ENCODE results near the gene C2CD4D. TPM values are rescaled to one million over a fixed set of nuclear protein-coding genes. Genes with fewer than 3 reads are reported as not detected.
"Not testable (repeated sequence)": the region's sequence is repeated elsewhere in the genome, so short reads cannot be mapped to it uniquely, and the experiment has no call there.

Gene C2CD4D
- total RNA-seq, 1 experiment from 2014 or later, result 0.79 TPM

GRCh38 chr1:151855933-151856332 is 16.3 kb upstream of the C2CD4D start:
- H2AFZ ChIP-seq (ENCODE audit: low read length), result no peak overlapping the region
- H2BK120ac ChIP-seq (ENCODE audit: low read depth, low read length, poor library complexity, severe bottlenecking), result no peak overlapping the region
- H3K14ac ChIP-seq (ENCODE audit: insufficient read depth, low read length), result no peak overlapping the region
- TF ChIP-seq CTCF (conservative IDR thresholded peaks at IDR 0.05), result no peak
- H3K27me3 ChIP-seq (ENCODE audit: insufficient read depth, low read length), result peaks cover 25% of the 10 kb centered on the region; the same call in 1 of the 2 replicates
- H2AK5ac ChIP-seq (ENCODE audit: insufficient read length, low read length), result no peak overlapping the region
- no peak overlapping the region for H3K18ac ChIP-seq (ENCODE audit: insufficient read length, low read depth, low read length)
- Mint-ChIP-seq H3K27ac (no peak overlapping the region), H3K36me3 (ENCODE audit: insufficient read depth in 1 of 3, low read depth in 3 of 3) (no peaks in the 10 kb centered on the region), H3K4me3 (no peak overlapping the region), H3K27me3 (ENCODE audit: low read depth) (peaks cover 91% of the 10 kb centered on the region), H3K9me3 (no peaks in the 10 kb centered on the region), H3K4me1 (peaks cover 11 to 21% of the 10 kb centered on the region in 2 experiments)
- H3K4me2 ChIP-seq (ENCODE audit: insufficient read depth, insufficient read length, low read length), result no peak overlapping the region
- H4K5ac ChIP-seq (ENCODE audit: insufficient read length, low read depth, low read length), result no peak overlapping the region
- H3T11ph ChIP-seq (ENCODE audit: low read length), result no peak overlapping the region
- no peaks in the 10 kb centered on the region for H3K9me3 ChIP-seq (ENCODE audit: control insufficient read depth, low read depth, low read length)
- no peaks in the 10 kb centered on the region for H4K20me1 ChIP-seq (ENCODE audit: control insufficient read depth, insufficient read depth, insufficient read length)
- H3K27ac ChIP-seq (ENCODE audit: insufficient read length, low read depth, low read length), result no peak overlapping the region
- DNase-seq, result no peak
- H2BK12ac ChIP-seq (ENCODE audit: insufficient read length, low read depth, low read length), result no peak overlapping the region
- no peak overlapping the region for H3K4ac ChIP-seq (ENCODE audit: low read depth, low read length)
- no peak overlapping the region for H3K56ac ChIP-seq (ENCODE audit: insufficient read length, low read depth, low read length)
- no peaks in the 10 kb centered on the region for H3K79me2 ChIP-seq (ENCODE audit: insufficient read depth, low read length)
- no peaks in the 10 kb centered on the region for H3K79me1 ChIP-seq (ENCODE audit: insufficient read depth, low read depth, low read length, poor library complexity, severe bottlenecking)
- no CpG with 5 or more reads among the region's 4 CpGs for WGBS (ENCODE audit: extremely low coverage, insufficient read length, low lambda C conversion rate)
- no peaks in the 10 kb centered on the region; the same call in 1 of the 2 replicates for H3K4me1 ChIP-seq (ENCODE audit: insufficient read depth, low read length)
- H2BK20ac ChIP-seq (ENCODE audit: low read depth, low read length, poor library complexity, severe bottlenecking), result no peak overlapping the region
- no peak overlapping the region for H4K8ac ChIP-seq (replicated peaks; ENCODE audit: insufficient read length, low read depth, low read length)
- H2BK5ac ChIP-seq (ENCODE audit: insufficient read length, low read length), result no peak overlapping the region
- H3K23ac ChIP-seq (ENCODE audit: insufficient read length, low read depth, low read length), result no peak overlapping the region
- H4K91ac ChIP-seq (ENCODE audit: insufficient read length, low read depth, low read length), result no peak overlapping the region
- no peak overlapping the region for H3K9ac ChIP-seq (ENCODE audit: extremely low read depth, insufficient read length, low read length)
- H2BK15ac ChIP-seq (ENCODE audit: low read depth, low read length), result no peak overlapping the region
- H3K23me2 ChIP-seq (ENCODE audit: insufficient read length, low read depth, low read length, poor library complexity, severe bottlenecking), result no peaks in the 10 kb centered on the region

- H3K27ac ChIP-seq (ENCODE audit: insufficient read length, low read depth, low read length), result not testable (repeated sequence)
Observed at GRCh38 chr1:151855516-151855915, 15.9 kb upstream of the C2CD4D start.

More at GRCh38 chr1:151855516-151855915, 15.9 kb upstream of the C2CD4D start:
- not testable (repeated sequence) for H2BK5ac ChIP-seq (ENCODE audit: insufficient read length, low read length); H3K23ac ChIP-seq (ENCODE audit: insufficient read length, low read depth, low read length); H4K8ac ChIP-seq (replicated peaks; ENCODE audit: insufficient read length, low read depth, low read length); H3K4me3 Mint-ChIP-seq; H2BK120ac ChIP-seq (ENCODE audit: low read depth, low read length, poor library complexity, severe bottlenecking); H4K5ac ChIP-seq (ENCODE audit: insufficient read length, low read depth, low read length); H2AFZ ChIP-seq (ENCODE audit: low read length); H3K18ac ChIP-seq (ENCODE audit: insufficient read length, low read depth, low read length); H3K23me2 ChIP-seq (ENCODE audit: insufficient read length, low read depth, low read length, poor library complexity, severe bottlenecking); H3K9me3 ChIP-seq (ENCODE audit: control insufficient read depth, low read depth, low read length); H3K9ac ChIP-seq (ENCODE audit: extremely low read depth, insufficient read length, low read length); H4K20me1 ChIP-seq (ENCODE audit: control insufficient read depth, insufficient read depth, insufficient read length); H2BK12ac ChIP-seq (ENCODE audit: insufficient read length, low read depth, low read length); H3K9me3 Mint-ChIP-seq; H3K79me2 ChIP-seq (ENCODE audit: insufficient read depth, low read length); H2BK15ac ChIP-seq (ENCODE audit: low read depth, low read length); H3K56ac ChIP-seq (ENCODE audit: insufficient read length, low read depth, low read length); H3K4me1 ChIP-seq (ENCODE audit: insufficient read depth, low read length); H3K4ac ChIP-seq (ENCODE audit: low read depth, low read length); H3T11ph ChIP-seq (ENCODE audit: low read length); H2BK20ac ChIP-seq (ENCODE audit: low read depth, low read length, poor library complexity, severe bottlenecking); DNase-seq; H2AK5ac ChIP-seq (ENCODE audit: insufficient read length, low read length); H3K79me1 ChIP-seq (ENCODE audit: insufficient read depth, low read depth, low read length, poor library complexity, severe bottlenecking); H3K14ac ChIP-seq (ENCODE audit: insufficient read depth, low read length); H4K91ac ChIP-seq (ENCODE audit: insufficient read length, low read depth, low read length); H3K27ac Mint-ChIP-seq; H3K4me2 ChIP-seq (ENCODE audit: insufficient read depth, insufficient read length, low read length); H3K36me3 Mint-ChIP-seq (ENCODE audit: insufficient read depth in 1 of 3, low read depth in 3 of 3)
- peaks cover 24% of the 10 kb centered on the region; the same call in 1 of the 2 replicates for H3K27me3 ChIP-seq (ENCODE audit: insufficient read depth, low read length)
- Mint-ChIP-seq H3K27me3 (ENCODE audit: low read depth) (peaks cover 90% of the 10 kb centered on the region), H3K4me1 (peaks cover 7 to 16% of the 10 kb centered on the region in 2 experiments)
- WGBS (ENCODE audit: extremely low coverage, insufficient read length, low lambda C conversion rate), result no CpG with 5 or more reads among the region's 8 CpGs

Data from H9 (cell line).